SK-N-SH (cell line): ENCODE measurements around the gene CDKN2B-AS1.

Source experiments
- CHD2 ChIP-seq: fragments of 150-350 bp; IDR thresholded peaks from 2 replicates; pipeline ENCODE4 v1.6.1; 2018; ENCODE audit warnings: low read length; ENCODE audit not compliant: partially characterized antibody
- CTCF ChIP-seq: fragments of 200-600 bp; sonication (generic); IDR thresholded peaks from 2 replicates; pipeline ENCODE4 v1.6.1; 2017; ENCODE audit warnings: antibody characterized with exemption, mild to moderate bottlenecking, moderate library complexity
- ELF1 ChIP-seq: IDR thresholded peaks from 2 replicates; pipeline ENCODE4 v1.4.0; 2012
- EP300 ChIP-seq, 2 experiments: IDR thresholded peaks; 2 replicates each; pipeline versions ENCODE4 v1.4.0 to v1.6.1; 2012; ENCODE audit warnings: borderline replicate concordance in 1 of 2, low read depth in 1 of 2, low read length in 1 of 2
- FOXM1 ChIP-seq: IDR thresholded peaks from 2 replicates; pipeline ENCODE4 v1.4.0; 2012; ENCODE audit warnings: low read depth, mild to moderate bottlenecking
- JUND ChIP-seq: IDR thresholded peaks from 2 replicates; pipeline ENCODE4 v1.4.0; 2012
- POLR2AphosphoS5 ChIP-seq: IDR thresholded peaks from 2 replicates; pipeline ENCODE4 v1.6.1; 2012; ENCODE audit warnings: low read depth, low read length
- RAD21 ChIP-seq: IDR thresholded peaks from 2 replicates; pipeline ENCODE4 v1.6.1; 2012; ENCODE audit warnings: mild to moderate bottlenecking, low read length
- RCOR1 ChIP-seq: fragments of 150-350 bp; IDR thresholded peaks from 2 replicates; pipeline ENCODE4 v1.6.1; 2017; ENCODE audit warnings: antibody characterized with exemption, low read length
- SIN3A ChIP-seq: IDR thresholded peaks from 2 replicates; pipeline ENCODE4 v1.6.1; 2012; ENCODE audit warnings: low read depth, mild to moderate bottlenecking, low read length, moderate library complexity, borderline replicate concordance
- YY1 ChIP-seq: IDR thresholded peaks from 2 replicates; pipeline ENCODE4 v1.4.0; 2012; ENCODE audit warnings: low read depth, mild to moderate bottlenecking

- no peak for TF ChIP-seq CTCF
- TF ChIP-seq YY1: no peak
- no peak for TF ChIP-seq EP300 (IDR thresholded peaks at IDR 0.05; ENCODE audit: borderline replicate concordance in 1 of 2, low read depth in 1 of 2, low read length in 1 of 2)
- no peak for TF ChIP-seq FOXM1
- TF ChIP-seq POLR2AphosphoS5: no peak
- no peak for TF ChIP-seq JUND
- TF ChIP-seq CHD2: no peak
- no peak for TF ChIP-seq ELF1
- TF ChIP-seq RAD21: no peak
- TF ChIP-seq SIN3A: no peak
- no peak for TF ChIP-seq RCOR1
Observed at GRCh38 chr9:22043928-22044327, 49.3 kb downstream of the CDKN2B-AS1 start.
